Mucosa of descending colon (tissue), 3 donors: ENCODE measurements around the gene HSPA12B. TPM values are rescaled to one million over a fixed set of nuclear protein-coding genes. Genes with fewer than 3 reads are reported as not detected.
A peak's percentile ranks its signal among the peaks of the same experiment; 100 is the strongest.
"Not testable (repeated sequence)": the region's sequence is repeated elsewhere in the genome, so short reads cannot be mapped to it uniquely, and the experiment has no call there.

Experiments
- ATAC-seq: fragments of 200-7000 bp; cut with Tn5 transposase; one replicate; pipeline ENCODE4 v1.9.1; 2020; ENCODE audit warnings: mild to moderate bottlenecking, moderate library complexity
- DNase-seq, 3 donors: peaks; one replicate each; pipeline ENCODE4 v3.0.0-alpha.2; 2020
- H3K36me3 ChIP-seq: fragments of 200-600 bp; one replicate; pipeline ENCODE4 v1.8.0; 2021; ENCODE audit warnings: low read depth, mild to moderate bottlenecking
- H3K4me1 ChIP-seq: fragments of 200-600 bp; one replicate; pipeline ENCODE4 v1.8.0; 2021; ENCODE audit warnings: low read depth, mild to moderate bottlenecking
- H3K4me3 ChIP-seq: fragments of 200-600 bp; one replicate; pipeline ENCODE4 v1.8.0; 2021; ENCODE audit warnings: mild to moderate bottlenecking
- H3K9me3 ChIP-seq: fragments of 200-600 bp; one replicate; pipeline ENCODE4 v1.8.0; 2021; ENCODE audit warnings: mild to moderate bottlenecking
- intact Hi-C, 2 donors: fragments of 100-400 bp; cut with DNase I in 1 of 2; cut with micrococcal nuclease in 1 of 2; formaldehyde crosslinking; loops; one replicate each; pipeline versions ENCODE4 v1.11.0 to v1.11.1; 2022; cut with DNase I, micrococcal nuclease
- total RNA-seq, 3 donors: library from RNA; stranded (reverse); fragmentation: NEBNext Ultra II Directional in 2 of 3; extraction: Animal tissue kit (Norgen Biotek cat#: 25700) in 2 of 3; gene quantifications; one replicate each; pipeline versions ENCODE4 v1.2.1 to v1.2.4, GENCODE V29; 2021 to 2023
- TF ChIP-seq, protein P1 (sequence below): fragments of 200-600 bp; IDR thresholded peaks from one replicate; pipeline ENCODE4 v1.8.0; 2022; ENCODE audit warnings: antibody characterized with exemption, mild to moderate bottlenecking
- donor health status: DM: no; HTN: no; CAD: no; lungs with moderate emphysema.
- donor health status: DM: no; HTN: no; CAD: no.
- donor health status: DM: no; HTN: yes; CAD: no.

Gene HSPA12B
- total RNA-seq, 3 donors from 2014 or later, result 1.2 to 5.9 (median 3.4) TPM

DNA sequence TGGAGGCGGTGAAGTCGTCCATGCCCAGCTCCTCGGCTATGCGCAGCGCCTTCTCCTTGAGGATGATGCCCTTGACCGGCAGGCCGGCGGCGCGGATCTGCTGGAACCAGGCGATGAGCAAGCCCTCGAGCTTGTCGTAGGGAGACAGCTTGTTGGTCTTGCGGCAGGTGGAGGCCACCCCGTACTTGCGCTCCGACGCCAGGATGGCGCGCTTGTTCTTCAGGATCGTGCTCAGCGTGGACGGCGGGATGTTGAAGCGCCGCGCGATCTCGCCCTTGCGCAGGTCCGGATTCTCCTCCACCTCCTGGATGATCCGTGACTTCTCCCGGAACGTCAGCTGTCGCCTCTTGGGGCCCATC lies 53.6 kb downstream of the HSPA12B start:
- peak; percentile 19 for ATAC-seq
- no peaks in the 10 kb centered on the region for H3K9me3 ChIP-seq
- no peaks in the 10 kb centered on the region for H3K36me3 ChIP-seq
- intact Hi-C loops, result no loop called here
- H3K4me3 ChIP-seq, result peak overlapping the region; percentile 30
- DNase-seq, result peak; percentile 65 to 80 (median 78)
- peaks cover 40% of the 10 kb centered on the region for H3K4me1 ChIP-seq
- TF ChIP-seq, protein P1, sequence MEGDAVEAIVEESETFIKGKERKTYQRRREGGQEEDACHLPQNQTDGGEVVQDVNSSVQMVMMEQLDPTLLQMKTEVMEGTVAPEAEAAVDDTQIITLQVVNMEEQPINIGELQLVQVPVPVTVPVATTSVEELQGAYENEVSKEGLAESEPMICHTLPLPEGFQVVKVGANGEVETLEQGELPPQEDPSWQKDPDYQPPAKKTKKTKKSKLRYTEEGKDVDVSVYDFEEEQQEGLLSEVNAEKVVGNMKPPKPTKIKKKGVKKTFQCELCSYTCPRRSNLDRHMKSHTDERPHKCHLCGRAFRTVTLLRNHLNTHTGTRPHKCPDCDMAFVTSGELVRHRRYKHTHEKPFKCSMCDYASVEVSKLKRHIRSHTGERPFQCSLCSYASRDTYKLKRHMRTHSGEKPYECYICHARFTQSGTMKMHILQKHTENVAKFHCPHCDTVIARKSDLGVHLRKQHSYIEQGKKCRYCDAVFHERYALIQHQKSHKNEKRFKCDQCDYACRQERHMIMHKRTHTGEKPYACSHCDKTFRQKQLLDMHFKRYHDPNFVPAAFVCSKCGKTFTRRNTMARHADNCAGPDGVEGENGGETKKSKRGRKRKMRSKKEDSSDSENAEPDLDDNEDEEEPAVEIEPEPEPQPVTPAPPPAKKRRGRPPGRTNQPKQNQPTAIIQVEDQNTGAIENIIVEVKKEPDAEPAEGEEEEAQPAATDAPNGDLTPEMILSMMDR, result no peak

DNA sequence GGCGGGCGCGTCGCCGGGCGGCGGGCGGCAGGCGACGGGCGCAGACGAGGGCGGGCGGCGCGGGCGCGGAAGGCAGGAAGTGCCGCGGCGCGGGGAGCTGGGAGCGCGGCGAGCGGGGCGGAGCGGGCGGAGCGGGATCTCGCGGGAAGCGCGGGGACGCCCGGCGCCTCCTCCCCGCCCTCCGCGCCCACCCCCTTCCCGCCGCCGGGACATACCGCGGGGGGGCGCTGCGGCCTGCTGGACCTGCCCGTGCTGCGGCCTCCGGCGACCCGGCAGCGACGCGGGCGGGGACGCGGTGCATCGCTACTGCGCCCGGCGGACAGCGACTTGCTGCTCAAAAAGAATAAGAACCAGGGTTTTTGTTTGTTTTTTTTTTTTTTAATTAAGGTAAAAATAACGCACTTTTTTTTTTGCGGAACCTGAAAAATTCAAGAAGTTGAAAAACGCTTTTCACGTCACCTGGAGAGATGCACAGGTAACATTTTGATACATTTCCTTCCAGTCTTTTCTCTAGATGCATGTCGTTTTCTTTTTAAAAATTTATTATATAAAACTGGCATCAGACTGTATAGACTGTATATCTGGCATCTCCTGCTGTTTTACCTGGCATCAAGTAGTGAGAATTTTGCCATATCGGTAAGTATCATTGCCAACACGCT lies 54.3 kb downstream of the HSPA12B start, which contains the start of gene CENPB:
TSS of gene CENPB (minus strand) at position 76 of the 659 bp plus-strand sequence. CDS start 257 bp downstream, outside the sequence.
- H3K9me3 ChIP-seq, result no peaks in the 10 kb centered on the region
- ATAC-seq, result peak; percentile 96
- TF ChIP-seq, protein P1, result peak; percentile 81
- peak within 1 kb of the TSS; percentile 30 for H3K4me3 ChIP-seq
- intact Hi-C loops, result no loop called here
- peak; percentile 92 to 97 (median 93) for DNase-seq
- H3K4me1 ChIP-seq, result peaks cover 40% of the 10 kb centered on the region
- H3K36me3 ChIP-seq, result no peaks in the 10 kb centered on the region

GRCh38 chr20:3787324-3788014 lies 55.0 kb downstream of the HSPA12B start:
- no peaks in the 10 kb centered on the region for H3K9me3 ChIP-seq
- H3K36me3 ChIP-seq, result no peaks in the 10 kb centered on the region
- TF ChIP-seq, protein P1, result no peak
- no peak overlapping the region for H3K4me3 ChIP-seq
- intact Hi-C loops, result no loop called here
- DNase-seq (peak in 1 of 3 donors; percentile 31), ATAC-seq (no peak)
- H3K4me1 ChIP-seq, result peaks cover 40% of the 10 kb centered on the region

DNA sequence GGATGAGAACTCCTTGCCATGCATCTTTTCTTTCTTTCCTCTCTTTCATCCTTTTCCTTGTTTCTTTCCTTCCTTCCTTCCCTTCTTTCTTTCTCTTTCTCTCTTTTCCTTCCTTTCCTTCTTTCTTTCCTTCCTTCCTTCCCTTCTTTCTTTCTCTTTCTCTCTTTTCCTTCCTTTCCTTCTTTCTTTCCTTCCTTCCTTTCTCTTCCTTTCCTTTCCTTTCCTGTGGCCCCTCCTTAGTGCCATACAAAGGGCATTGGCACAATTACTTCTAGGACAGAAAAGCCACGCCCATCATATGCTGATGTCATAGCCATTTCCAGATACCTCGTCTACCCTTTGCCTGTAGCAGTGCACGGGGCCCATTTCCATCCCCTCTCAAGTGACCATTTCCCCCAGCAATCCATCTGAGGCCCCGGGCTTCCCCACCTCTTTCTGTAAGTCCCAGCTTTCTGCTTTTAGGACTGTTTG lies 56.2 kb downstream of the HSPA12B start:
- TF ChIP-seq, protein P1, result no peak
- H3K4me3 ChIP-seq, result no peak overlapping the region
- H3K36me3 ChIP-seq, result no peaks in the 10 kb centered on the region
- no peaks in the 10 kb centered on the region for H3K9me3 ChIP-seq
- intact Hi-C loops, result no loop called here
- peaks cover 37% of the 10 kb centered on the region for H3K4me1 ChIP-seq
- peak; percentile 56 for ATAC-seq
- DNase-seq, result peak; percentile 46 to 84 (median 54)

GRCh38 chr20:3789201-3789600 lies 56.7 kb downstream of the HSPA12B start:
- intact Hi-C loops, ATAC-seq, DNase-seq, H3K9me3 ChIP-seq, H3K4me3 ChIP-seq, H3K36me3 ChIP-seq: not testable (repeated sequence)
- H3K4me1 ChIP-seq, result peaks cover 34% of the 10 kb centered on the region

GRCh38 chr20:3794168-3794567 lies 61.7 kb downstream of the HSPA12B start:
- ATAC-seq, H3K9me3 ChIP-seq, intact Hi-C loops, DNase-seq, H3K4me3 ChIP-seq, H3K36me3 ChIP-seq: not testable (repeated sequence)
- peaks cover 26% of the 10 kb centered on the region for H3K4me1 ChIP-seq
